SU-DHL-6 (cell line): ENCODE measurements around the gene F12.

Experiments used
- H2AFZ ChIP-seq: fragments of 200-600 bp; sonication (generic); 2 replicates; pipeline ENCODE4 v1.6.1; 2014; ENCODE audit warnings: low read depth, mild to moderate bottlenecking, moderate library complexity, mixed read lengths, antibody characterized with exemption, low read length; ENCODE audit not compliant: severe bottlenecking
- H3F3A ChIP-seq: fragments of 200-600 bp; shearing (Covaris generic); 2 replicates; pipeline ENCODE4 v1.6.0; 2016; ENCODE audit warnings: antibody characterized with exemption, mild to moderate bottlenecking; ENCODE audit not compliant: insufficient read depth
- H3K27ac ChIP-seq: fragments of 200-600 bp; sonication (generic); 2 replicates; pipeline ENCODE4 v1.5.1; 2016; ENCODE audit warnings: low read depth, mild to moderate bottlenecking, low read length, moderate library complexity, mixed read lengths
- H3K27me3 ChIP-seq: fragments of 200-600 bp; sonication (generic), shearing (Covaris generic); 2 replicates; pipeline ENCODE4 v1.6.0; 2014; ENCODE audit warnings: mild to moderate bottlenecking, low read length
- H3K36me3 ChIP-seq: fragments of 200-600 bp; sonication (generic); 2 replicates; pipeline ENCODE4 v1.6.1; 2014; ENCODE audit warnings: mild to moderate bottlenecking, low read length, mixed read lengths
- H3K4me2 ChIP-seq: fragments of 300-600, 200-600 bp; shearing (Covaris generic), sonication (generic); 2 replicates; pipeline ENCODE4 v1.6.0; 2014; ENCODE audit warnings: low read length, low read depth, mild to moderate bottlenecking; ENCODE audit not compliant: poor library complexity, severe bottlenecking
- H3K4me3 ChIP-seq: fragments of 200-600 bp; sonication (generic); 2 replicates; pipeline ENCODE4 v1.5.1; 2014; ENCODE audit warnings: antibody characterized with exemption, low read length, mild to moderate bottlenecking, mixed read lengths; ENCODE audit not compliant: insufficient read depth, poor library complexity, severe bottlenecking
- H3K79me2 ChIP-seq: fragments of 200-600 bp; sonication (generic); 2 replicates; pipeline ENCODE4 v1.6.1; 2014; ENCODE audit warnings: mild to moderate bottlenecking, low read length, moderate library complexity; ENCODE audit not compliant: insufficient read depth
- H3K9ac ChIP-seq: fragments of 200-600 bp; sonication (generic); 2 replicates; pipeline ENCODE4 v1.7.0; 2014; ENCODE audit warnings: mild to moderate bottlenecking, low read length
- H3K9me2 ChIP-seq: fragments of 200-600 bp; sonication (generic); replicated peaks from 2 replicates; pipeline ENCODE4 v1.6.1; 2014; ENCODE audit warnings: low read length; ENCODE audit not compliant: insufficient read depth
- H3K9me3 ChIP-seq: fragments of 200-600 bp; sonication (generic); 2 replicates; pipeline ENCODE4 v1.6.1; 2014; ENCODE audit warnings: low read length, mixed read lengths; ENCODE audit not compliant: insufficient read depth
- H4K20me1 ChIP-seq: fragments of 200-600 bp; sonication (generic); 2 replicates; pipeline ENCODE4 v1.6.1; 2014; ENCODE audit warnings: low read depth, mild to moderate bottlenecking, antibody characterized with exemption, low read length, moderate library complexity, mixed read lengths
- CTCF ChIP-seq: fragments of 200-600 bp; sonication (generic); IDR thresholded peaks from one replicate; pipeline ENCODE4 v1.5.1; 2017; ENCODE audit warnings: antibody characterized with exemption, mild to moderate bottlenecking, low read length, moderate library complexity; ENCODE audit not compliant: insufficient read depth, poor library complexity, severe bottlenecking
- EZH2phosphoT487 ChIP-seq: fragments of 200-600 bp; sonication (generic), shearing (Covaris generic); conservative IDR thresholded peaks from 2 replicates; pipeline ENCODE4 v1.6.1; 2018; ENCODE audit warnings: mild to moderate bottlenecking, antibody characterized with exemption, low read length, moderate library complexity, mixed read lengths

Gene F12

DNA sequence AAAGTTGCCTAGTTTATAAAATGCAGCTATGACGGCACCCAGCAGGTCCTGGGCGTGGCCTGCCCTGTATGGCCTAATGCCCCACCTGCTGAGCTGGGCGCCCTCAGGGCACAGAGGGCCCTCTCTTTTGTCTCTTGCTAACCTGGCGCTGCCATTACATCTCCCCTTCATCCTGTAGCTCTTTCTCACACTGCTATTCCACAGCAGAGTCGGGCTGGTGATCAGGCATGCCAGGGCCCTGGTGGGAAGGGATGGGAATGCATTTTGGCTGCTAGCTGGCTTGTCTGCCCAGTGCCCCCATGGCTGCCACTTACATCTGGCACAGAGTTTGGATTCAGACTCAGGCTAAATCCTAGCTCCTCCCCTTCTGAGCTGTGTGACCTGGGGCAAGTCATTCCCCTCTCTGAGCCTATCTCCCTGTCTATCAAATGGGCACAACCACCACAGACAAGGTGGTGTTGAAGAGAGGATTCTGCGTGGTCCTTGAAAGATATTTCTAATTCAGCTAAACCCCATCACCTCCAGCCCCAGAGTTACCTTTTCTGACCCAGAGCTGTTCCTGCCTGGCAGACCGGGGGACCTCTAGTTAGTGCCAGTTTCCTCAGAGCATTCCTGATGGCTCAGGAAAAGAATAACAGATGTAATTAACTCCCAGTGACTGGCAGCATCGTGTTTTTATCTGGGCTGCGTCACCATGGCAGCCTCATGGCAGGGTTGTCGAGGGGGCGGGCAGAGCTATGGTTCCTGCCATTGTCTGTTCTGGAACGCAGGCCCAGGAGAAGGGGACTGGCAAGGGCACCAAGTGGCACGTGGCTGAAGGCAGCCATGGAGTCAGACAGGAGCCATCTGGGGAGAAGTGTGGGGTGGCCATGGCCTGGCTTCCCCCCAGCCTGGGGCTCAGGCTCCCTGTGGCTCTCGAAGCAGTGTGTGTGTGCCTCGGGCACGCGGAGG, 43.6 kb upstream of the F12 start:
- Histone ChIP-seq H3K27ac (no peak overlapping the region), H4K20me1 (peaks cover 3% of the 10 kb centered on the region; the same call in 1 of the 2 replicates), H3K36me3 (no peaks in the 10 kb centered on the region), H3K79me2 (no peaks in the 10 kb centered on the region), H3K4me2 (no peak overlapping the region), H3K9me3 (no peaks in the 10 kb centered on the region), H3K9me2 (no peaks in the 10 kb centered on the region), H2AFZ (no peak overlapping the region), H3K4me3 (no peak overlapping the region), H3K27me3 (no peaks in the 10 kb centered on the region), H3K9ac (no peak overlapping the region), H3F3A (peaks cover 19% of the 10 kb centered on the region)
- TF ChIP-seq CTCF (no peak), EZH2phosphoT487 (no peak)

DNA sequence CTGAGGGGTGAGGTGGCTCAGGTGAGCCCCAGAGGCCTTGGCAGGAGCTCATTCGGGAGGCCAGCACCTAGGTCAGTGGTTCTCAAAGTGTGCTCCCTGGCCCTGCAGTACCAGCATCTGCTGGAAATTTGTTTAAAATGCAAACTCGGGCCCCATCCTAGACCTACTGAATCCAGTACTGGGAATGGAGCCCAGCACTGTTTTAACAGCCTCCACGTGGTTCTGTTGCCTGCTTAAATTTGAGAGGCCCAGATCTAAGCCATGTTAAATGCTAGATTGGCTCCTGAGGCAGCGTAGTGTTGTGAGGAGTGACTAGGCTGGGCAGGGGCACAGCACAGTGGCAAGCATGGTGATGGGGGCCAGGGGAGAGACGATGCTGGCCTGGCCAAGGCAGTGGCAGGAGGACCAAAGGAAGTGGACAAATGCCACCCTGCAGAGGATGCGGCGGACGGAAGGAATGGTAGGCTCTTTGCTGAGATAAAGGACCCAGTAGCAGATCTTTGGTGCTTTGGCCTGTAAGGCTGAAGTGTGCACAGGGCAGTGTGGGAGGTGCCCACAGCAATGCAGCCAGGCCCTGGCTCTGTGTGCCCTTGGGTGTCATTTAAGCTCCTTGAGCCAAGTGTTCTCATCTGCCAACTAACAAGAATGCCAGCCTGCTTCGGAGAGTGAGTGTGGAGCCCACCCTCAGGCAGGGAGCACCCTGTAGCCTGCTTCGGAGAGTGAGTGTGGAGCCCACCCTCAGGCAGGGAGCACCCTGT, 41.5 kb upstream of the F12 start:
- no peak overlapping the region for H3K4me2 ChIP-seq
- TF ChIP-seq CTCF (no peak), EZH2phosphoT487 (no peak)
- no peak overlapping the region for H2AFZ ChIP-seq
- H3K9me3 ChIP-seq, result no peaks in the 10 kb centered on the region
- peaks cover 3% of the 10 kb centered on the region; the same call in 1 of the 2 replicates for H4K20me1 ChIP-seq
- no peak overlapping the region for H3K9ac ChIP-seq
- no peaks in the 10 kb centered on the region for H3K36me3 ChIP-seq
- no peaks in the 10 kb centered on the region for H3K79me2 ChIP-seq
- no peak overlapping the region for H3K27ac ChIP-seq
- H3F3A ChIP-seq, result peaks cover 10% of the 10 kb centered on the region
- H3K4me3 ChIP-seq, result no peak overlapping the region
- no peaks in the 10 kb centered on the region for H3K9me2 ChIP-seq
- no peaks in the 10 kb centered on the region for H3K27me3 ChIP-seq

- TF ChIP-seq EZH2phosphoT487 (no peak), CTCF (no peak)
Observed at GRCh38 chr5:177449140-177450061, 40.0 kb upstream of the F12 start.

More at GRCh38 chr5:177449140-177450061, 40.0 kb upstream of the F12 start:
- H3K9me2 ChIP-seq, result no peaks in the 10 kb centered on the region
- H3K79me2 ChIP-seq, result no peaks in the 10 kb centered on the region
- H3K9me3 ChIP-seq, result no peaks in the 10 kb centered on the region
- H3K4me3 ChIP-seq, result no peak overlapping the region
- no peaks in the 10 kb centered on the region for H3K27me3 ChIP-seq
- no peaks in the 10 kb centered on the region for H3K36me3 ChIP-seq
- H4K20me1 ChIP-seq, result peaks cover 3% of the 10 kb centered on the region; the same call in 1 of the 2 replicates
- H3F3A ChIP-seq, result peaks cover 21% of the 10 kb centered on the region
- no peak overlapping the region for H3K9ac ChIP-seq
- H2AFZ ChIP-seq, result no peak overlapping the region
- H3K27ac ChIP-seq, result no peak overlapping the region
- H3K4me2 ChIP-seq, result no peak overlapping the region
